Activated CD4-positive, alpha-beta memory T cell treated with anti-CD3 and anti-CD28 coated beads for 36 hours (primary cell): ENCODE measurements around the gene PSAP. TPM values are rescaled to one million over a fixed set of nuclear protein-coding genes. Genes with fewer than 3 reads are reported as not detected.
A peak's percentile ranks its signal among the peaks of the same experiment; 100 is the strongest.

Experiments
- CTCF ChIA-PET: fragments of 350-600 bp; sonication (Branson Sonifier 250); formaldehyde crosslinking; loops from one replicate; lab custom pipeline; 2021; ENCODE audit warnings: antibody characterized with exemption, inconsistent platforms; lab: Charles Lee
- POLR2A ChIA-PET: fragments of 350-600 bp; sonication (Branson Sonifier 250); formaldehyde crosslinking; loops from one replicate; lab custom pipeline; 2021; ENCODE audit warnings: antibody characterized with exemption; lab: Charles Lee
- DNase-seq: peaks from one replicate; pipeline ENCODE4 v3.0.0-alpha.2; 2020
- H3K27ac Mint-ChIP-seq: one replicate; pipeline ENCODE4 v1.8.0; 2021; ENCODE audit warnings: mixed read lengths
- H3K27me3 Mint-ChIP-seq: one replicate; pipeline ENCODE4 v1.8.0; 2021; ENCODE audit warnings: mixed read lengths
- H3K36me3 Mint-ChIP-seq: one replicate; pipeline ENCODE4 v1.8.0; 2021; ENCODE audit warnings: mixed read lengths
- H3K4me1 Mint-ChIP-seq: one replicate; pipeline ENCODE4 v1.8.0; 2021; ENCODE audit warnings: low read depth, mixed read lengths
- H3K4me3 Mint-ChIP-seq: one replicate; pipeline ENCODE4 v1.8.0; 2021; ENCODE audit warnings: mild to moderate bottlenecking, mixed read lengths
- H3K9me3 Mint-ChIP-seq: one replicate; pipeline ENCODE4 v1.8.0; 2021; ENCODE audit warnings: mixed read lengths
- intact Hi-C: fragments of 100-400 bp; cut with micrococcal nuclease; formaldehyde crosslinking; loops from one replicate; pipeline ENCODE4 v1.15.1; 2023
- total RNA-seq, 2 experiments: library from RNA; stranded (reverse); gene quantifications; one replicate each; pipeline ENCODE4 v1.2.3, GENCODE V29; 2021

The PSAP gene
- total RNA-seq, 2 experiments from 2014 or later: 137 to 144 TPM

- POLR2A ChIA-PET: interaction anchor here (2.0 kb wide), 1 partner anchor 9 kb away, joined by 8 read pairs; the partner anchor contains the start of gene VSIR
- DNase-seq: no peak
- no peaks in the 10 kb centered on the region for H3K4me1 Mint-ChIP-seq
These were observed 68.0 kb downstream of the PSAP start for GRCh38 chr10:71782917-71783490.

GRCh38 chr10:71782221-71782916 is 68.7 kb downstream of the PSAP start:
- ChIA-PET CTCF (interaction anchor here (1.6 kb wide), 1 partner anchor 9 kb away, joined by 5 read pairs; no protein-coding TSS in a partner anchor), POLR2A (interaction anchor here (2.0 kb wide), 1 partner anchor 9 kb away, joined by 8 read pairs; the partner anchor contains the start of gene VSIR)
- H3K27ac Mint-ChIP-seq: no peak overlapping the region
- H3K36me3 Mint-ChIP-seq: peaks cover 1% of the 10 kb centered on the region
- intact Hi-C loops: no loop called here
- H3K9me3 Mint-ChIP-seq: peaks cover 3% of the 10 kb centered on the region
- no peaks in the 10 kb centered on the region for H3K4me1 Mint-ChIP-seq
- no peak for DNase-seq
- no peaks in the 10 kb centered on the region for H3K27me3 Mint-ChIP-seq
- no peak overlapping the region for H3K4me3 Mint-ChIP-seq

More at GRCh38 chr10:71782917-71783490, 68.0 kb downstream of the PSAP start:
- no peaks in the 10 kb centered on the region for H3K9me3 Mint-ChIP-seq
- CTCF ChIA-PET: interaction anchor here (0.5 to 1.6 kb wide), 2 partner anchors 9 to 1024 kb away, joined by 3 to 5 read pairs; no protein-coding TSS in a partner anchor
- H3K36me3 Mint-ChIP-seq: no peaks in the 10 kb centered on the region
- no peak overlapping the region for H3K27ac Mint-ChIP-seq
- intact Hi-C loops: no loop called here
- no peaks in the 10 kb centered on the region for H3K27me3 Mint-ChIP-seq
- no peak overlapping the region for H3K4me3 Mint-ChIP-seq

GRCh38 chr10:71780719-71781118 is 70.3 kb downstream of the PSAP start:
- intact Hi-C loops: no loop called here
- Mint-ChIP-seq H3K4me3 (no peak overlapping the region), H3K9me3 (peaks cover 4% of the 10 kb centered on the region), H3K36me3 (peaks cover 1% of the 10 kb centered on the region), H3K27ac (no peak overlapping the region), H3K27me3 (no peaks in the 10 kb centered on the region), H3K4me1 (peaks cover 13% of the 10 kb centered on the region)
- DNase-seq: no peak
- POLR2A ChIA-PET: no interaction called here
- CTCF ChIA-PET: no interaction called here

- DNase-seq: no peak
- Mint-ChIP-seq H3K9me3 (peaks cover 4% of the 10 kb centered on the region), H3K27me3 (no peaks in the 10 kb centered on the region)
These were observed 70.9 kb downstream of the PSAP start for GRCh38 chr10:71780156-71780555.

GRCh38 chr10:71779641-71780040 is 71.4 kb downstream of the PSAP start:
- H3K27me3 Mint-ChIP-seq: no peaks in the 10 kb centered on the region
- ChIA-PET CTCF (interaction anchor here (1.0 to 1.1 kb wide), 2 partner anchors 32 to 71 kb away, joined by 3 read pairs; no protein-coding TSS in a partner anchor), POLR2A (no interaction called here)
- peaks cover 4% of the 10 kb centered on the region for H3K9me3 Mint-ChIP-seq
- H3K4me1 Mint-ChIP-seq: peaks cover 22% of the 10 kb centered on the region
- no peak for DNase-seq
- intact Hi-C loops: no loop called here
- no peak overlapping the region for H3K27ac Mint-ChIP-seq
- H3K4me3 Mint-ChIP-seq: no peak overlapping the region
- peaks cover 1% of the 10 kb centered on the region for H3K36me3 Mint-ChIP-seq

More at GRCh38 chr10:71780156-71780555, 70.9 kb downstream of the PSAP start:
- H3K27ac Mint-ChIP-seq: no peak overlapping the region
- no peak overlapping the region for H3K4me3 Mint-ChIP-seq
- H3K36me3 Mint-ChIP-seq: peaks cover 1% of the 10 kb centered on the region
- POLR2A ChIA-PET: no interaction called here
- H3K4me1 Mint-ChIP-seq: peaks cover 18% of the 10 kb centered on the region
- intact Hi-C loops: no loop called here
- CTCF ChIA-PET: interaction anchor here (1.0 to 1.1 kb wide), 2 partner anchors 31 to 72 kb away, joined by 3 read pairs; no protein-coding TSS in a partner anchor

GRCh38 chr10:71778071-71778825 is 72.8 kb downstream of the PSAP start:
- CTCF ChIA-PET: interaction anchor here (1.6 kb wide), 1 partner anchor 70 kb away, joined by 5 read pairs; no protein-coding TSS in a partner anchor
- no peaks in the 10 kb centered on the region for H3K27me3 Mint-ChIP-seq
- peaks cover 4% of the 10 kb centered on the region for H3K9me3 Mint-ChIP-seq
- intact Hi-C loops: no loop called here
- peaks cover 1% of the 10 kb centered on the region for H3K36me3 Mint-ChIP-seq
- H3K4me3 Mint-ChIP-seq: no peak overlapping the region
- no peak overlapping the region for H3K27ac Mint-ChIP-seq
- POLR2A ChIA-PET: no interaction called here
- no peak for DNase-seq
- peaks cover 34% of the 10 kb centered on the region for H3K4me1 Mint-ChIP-seq

GRCh38 chr10:71777213-71777985 is 73.7 kb downstream of the PSAP start:
- Mint-ChIP-seq H3K36me3 (peaks cover 2% of the 10 kb centered on the region), H3K9me3 (peaks cover 4% of the 10 kb centered on the region), H3K27me3 (no peaks in the 10 kb centered on the region), H3K27ac (no peak overlapping the region), H3K4me3 (no peak overlapping the region), H3K4me1 (peaks cover 34% of the 10 kb centered on the region)
- intact Hi-C loops: no loop called here
- no peak for DNase-seq
- ChIA-PET POLR2A (no interaction called here), CTCF (interaction anchor here (0.9 to 6.6 kb wide), 4 partner anchors 9 to 81 kb away, joined by 3 to 100 read pairs (median 4); no protein-coding TSS in a partner anchor)

GRCh38 chr10:71776481-71776925 is 74.5 kb downstream of the PSAP start:
- intact Hi-C loops: no loop called here
- no peak for DNase-seq
- Mint-ChIP-seq H3K4me1 (peaks cover 41% of the 10 kb centered on the region), H3K36me3 (peaks cover 11% of the 10 kb centered on the region), H3K27ac (no peak overlapping the region), H3K4me3 (no peak overlapping the region), H3K27me3 (no peaks in the 10 kb centered on the region), H3K9me3 (peaks cover 4% of the 10 kb centered on the region)
- POLR2A ChIA-PET: no interaction called here
- CTCF ChIA-PET: interaction anchor here (0.9 to 6.6 kb wide), 8 partner anchors 10 to 392 kb away, joined by 3 to 118 read pairs (median 14); no protein-coding TSS in a partner anchor

GRCh38 chr10:71774916-71775702 is 75.9 kb downstream of the PSAP start:
- intact Hi-C loops: loop anchor here (5.0 kb wide), 1 partner anchor 63 kb away; no protein-coding TSS in a partner anchor
- Mint-ChIP-seq H3K4me1 (peaks cover 53% of the 10 kb centered on the region), H3K9me3 (peaks cover 4% of the 10 kb centered on the region), H3K27ac (peak overlapping the region; percentile 91), H3K36me3 (peaks cover 18% of the 10 kb centered on the region), H3K4me3 (peak overlapping the region; percentile 92), H3K27me3 (no peaks in the 10 kb centered on the region)
- ChIA-PET CTCF (interaction anchor here (1.2 to 6.6 kb wide), 11 partner anchors 10 to 391 kb away, joined by 3 to 118 read pairs (median 23); no protein-coding TSS in a partner anchor), POLR2A (interaction anchor here (0.6 to 11.1 kb wide), 4 partner anchors 18 to 97 kb away, joined by 3 to 108 read pairs (median 28); no protein-coding TSS in a partner anchor)
- DNase-seq: no peak

- Mint-ChIP-seq H3K4me1 (peaks cover 66% of the 10 kb centered on the region), H3K9me3 (peaks cover 4% of the 10 kb centered on the region), H3K4me3 (peak within 1 kb of the TSS; percentile 92), H3K27me3 (no peaks in the 10 kb centered on the region), H3K27ac (peak within 1 kb of the TSS; percentile 99), H3K36me3 (peaks cover 29% of the 10 kb centered on the region)
- peak; percentile 96 for DNase-seq
- POLR2A ChIA-PET: interaction anchor here (0.6 to 11.1 kb wide), 21 partner anchors 8 to 453 kb away, joined by 3 to 108 read pairs (median 4); partner anchors contain the start of gene PSAP
- intact Hi-C loops: loop anchor here (2.0 to 5.0 kb wide), 3 partner anchors 61 to 77 kb away; partner anchors contain the start of gene PSAP
- CTCF ChIA-PET: interaction anchor here (0.6 to 6.6 kb wide), 28 partner anchors 9 to 454 kb away, joined by 3 to 118 read pairs (median 6); partner anchors contain the start of genes PSAP and SLC29A3
These were observed 77.7 kb downstream of the PSAP start, which contains the start of gene VSIR for GRCh38 chr10:71773221-71773971. Gene VSIR (minus strand): TSS chr10:71773520. CDS start chr10:71773439, 81 bp downstream.
